GM18502 (cell line): ENCODE data around the gene CACNA1B.

Experiments used
- ATAC-seq: cut with Tn5 transposase; IDR thresholded peaks from one replicate; pipeline ENCODE4 v1.9.1; 2021; ENCODE audit warnings: mild to moderate bottlenecking; ENCODE audit not compliant: unreplicated experiment, poor library complexity

CACNA1B gene

GRCh38 chr9:138023394-138024124 lies 146.0 kb downstream of the CACNA1B start:
- ATAC-seq = no peak

GRCh38 chr9:138024131-138024530 lies 146.5 kb downstream of the CACNA1B start:
- ATAC-seq = no peak

- no peak for ATAC-seq
Observed at GRCh38 chr9:138024831-138025291, 147.3 kb downstream of the CACNA1B start.

- no peak for ATAC-seq
Observed at GRCh38 chr9:138025417-138025816, 147.8 kb downstream of the CACNA1B start.

GRCh38 chr9:138025908-138026307 lies 148.3 kb downstream of the CACNA1B start:
- no peak for ATAC-seq

- ATAC-seq = no peak
Observed at GRCh38 chr9:138028596-138028995, 151.0 kb downstream of the CACNA1B start.

- no peak for ATAC-seq
Observed at GRCh38 chr9:138031186-138031585, 153.6 kb downstream of the CACNA1B start.

- no peak for ATAC-seq
Observed at GRCh38 chr9:138033950-138034349, 156.4 kb downstream of the CACNA1B start.

- ATAC-seq = no peak
Observed at GRCh38 chr9:138037140-138037539, 159.6 kb downstream of the CACNA1B start.

- no peak for ATAC-seq
Observed at GRCh38 chr9:138038244-138038671, 160.7 kb downstream of the CACNA1B start.

- no peak for ATAC-seq
Observed at GRCh38 chr9:138040446-138041430, 163.2 kb downstream of the CACNA1B start.

GRCh38 chr9:138042146-138042545 lies 164.6 kb downstream of the CACNA1B start:
- ATAC-seq = no peak

- ATAC-seq = no peak
Observed at GRCh38 chr9:138042640-138043039, 165.1 kb downstream of the CACNA1B start.

- no peak for ATAC-seq
Observed at GRCh38 chr9:138043061-138043410, 165.5 kb downstream of the CACNA1B start.

GRCh38 chr9:138043411-138044345 lies 166.1 kb downstream of the CACNA1B start:
- ATAC-seq = no peak

GRCh38 chr9:138044485-138045383 lies 167.2 kb downstream of the CACNA1B start:
- no peak for ATAC-seq

GRCh38 chr9:138045541-138046490 lies 168.2 kb downstream of the CACNA1B start:
- ATAC-seq = no peak
